Sigmoid colon (tissue), 4 donors: ENCODE data around the gene ANXA9.

Experiments used
- EP300 ChIP-seq, 4 donors: sonication (generic); formaldehyde crosslinking; IDR thresholded peaks; one replicate each; pipeline ENCODE4 v1.6.1; 2017; ENCODE audit warnings: antibody characterized with exemption in 4 of 4
- POLR2A ChIP-seq, 2 donors: fragments of 450-650 bp; IDR thresholded peaks; one replicate each; pipeline ENCODE4 v1.6.1; 2016; ENCODE audit warnings: antibody characterized with exemption in 2 of 2, mild to moderate bottlenecking in 2 of 2, moderate library complexity in 2 of 2
- POLR2AphosphoS5 ChIP-seq, 4 donors: sonication (generic); formaldehyde crosslinking; IDR thresholded peaks; one replicate each; pipeline ENCODE4 v1.6.1; 2017; ENCODE audit warnings: antibody characterized with exemption in 4 of 4
- TF ChIP-seq, protein P1 (sequence below), 4 experiments: fragments of 450-650 bp in 3 of 4; fragments of 200-600 bp in 1 of 4; IDR thresholded peaks; one replicate each; pipeline ENCODE4 v1.5.1; 2016 to 2019; ENCODE audit warnings: antibody characterized with exemption in 4 of 4, mild to moderate bottlenecking in 3 of 4, moderate library complexity in 2 of 4

DNA sequence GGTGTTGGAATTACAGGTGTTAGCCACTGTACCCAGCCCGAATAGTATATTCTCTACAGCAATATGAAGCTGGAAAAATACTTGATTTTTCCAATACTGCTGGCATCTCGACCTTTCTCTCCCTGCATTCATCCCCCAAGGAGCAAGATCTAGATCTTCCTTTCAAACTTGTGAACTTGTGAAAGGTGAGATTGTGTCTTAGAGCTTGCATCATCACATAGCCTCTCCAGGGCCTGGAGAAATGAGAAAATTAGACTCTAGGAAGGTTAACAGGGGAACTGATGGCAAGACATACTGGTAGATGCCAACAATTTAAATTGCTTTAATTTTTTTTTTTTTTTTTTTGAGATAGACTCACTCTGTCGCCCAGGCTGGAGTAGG, 28.2 kb downstream of the ANXA9 start:
- TF ChIP-seq POLR2AphosphoS5 (IDR thresholded peaks at IDR 0.05) (no peak), POLR2A (IDR thresholded peaks at IDR 0.05) (no peak), EP300 (IDR thresholded peaks at IDR 0.05) (no peak)
- TF ChIP-seq, protein P1, sequence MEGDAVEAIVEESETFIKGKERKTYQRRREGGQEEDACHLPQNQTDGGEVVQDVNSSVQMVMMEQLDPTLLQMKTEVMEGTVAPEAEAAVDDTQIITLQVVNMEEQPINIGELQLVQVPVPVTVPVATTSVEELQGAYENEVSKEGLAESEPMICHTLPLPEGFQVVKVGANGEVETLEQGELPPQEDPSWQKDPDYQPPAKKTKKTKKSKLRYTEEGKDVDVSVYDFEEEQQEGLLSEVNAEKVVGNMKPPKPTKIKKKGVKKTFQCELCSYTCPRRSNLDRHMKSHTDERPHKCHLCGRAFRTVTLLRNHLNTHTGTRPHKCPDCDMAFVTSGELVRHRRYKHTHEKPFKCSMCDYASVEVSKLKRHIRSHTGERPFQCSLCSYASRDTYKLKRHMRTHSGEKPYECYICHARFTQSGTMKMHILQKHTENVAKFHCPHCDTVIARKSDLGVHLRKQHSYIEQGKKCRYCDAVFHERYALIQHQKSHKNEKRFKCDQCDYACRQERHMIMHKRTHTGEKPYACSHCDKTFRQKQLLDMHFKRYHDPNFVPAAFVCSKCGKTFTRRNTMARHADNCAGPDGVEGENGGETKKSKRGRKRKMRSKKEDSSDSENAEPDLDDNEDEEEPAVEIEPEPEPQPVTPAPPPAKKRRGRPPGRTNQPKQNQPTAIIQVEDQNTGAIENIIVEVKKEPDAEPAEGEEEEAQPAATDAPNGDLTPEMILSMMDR (IDR thresholded peaks at IDR 0.05), result no peak
